Stimulated activated CD4-positive, alpha-beta T cell treated with anti-CD3 and anti-CD28 coated beads, Interleukin-12 subunit alpha, Interleukin-12 subunit beta, amount 100 ng/mL, for 24 hours (primary cell): ENCODE measurements around the gene HTRA3.

Experiments used
- DNase-seq, 2 experiments: peaks; one replicate each; pipeline ENCODE4 v3.0.0-alpha.2; 2020; ENCODE audit warnings: low read depth in 2 of 2

Gene HTRA3

DNA sequence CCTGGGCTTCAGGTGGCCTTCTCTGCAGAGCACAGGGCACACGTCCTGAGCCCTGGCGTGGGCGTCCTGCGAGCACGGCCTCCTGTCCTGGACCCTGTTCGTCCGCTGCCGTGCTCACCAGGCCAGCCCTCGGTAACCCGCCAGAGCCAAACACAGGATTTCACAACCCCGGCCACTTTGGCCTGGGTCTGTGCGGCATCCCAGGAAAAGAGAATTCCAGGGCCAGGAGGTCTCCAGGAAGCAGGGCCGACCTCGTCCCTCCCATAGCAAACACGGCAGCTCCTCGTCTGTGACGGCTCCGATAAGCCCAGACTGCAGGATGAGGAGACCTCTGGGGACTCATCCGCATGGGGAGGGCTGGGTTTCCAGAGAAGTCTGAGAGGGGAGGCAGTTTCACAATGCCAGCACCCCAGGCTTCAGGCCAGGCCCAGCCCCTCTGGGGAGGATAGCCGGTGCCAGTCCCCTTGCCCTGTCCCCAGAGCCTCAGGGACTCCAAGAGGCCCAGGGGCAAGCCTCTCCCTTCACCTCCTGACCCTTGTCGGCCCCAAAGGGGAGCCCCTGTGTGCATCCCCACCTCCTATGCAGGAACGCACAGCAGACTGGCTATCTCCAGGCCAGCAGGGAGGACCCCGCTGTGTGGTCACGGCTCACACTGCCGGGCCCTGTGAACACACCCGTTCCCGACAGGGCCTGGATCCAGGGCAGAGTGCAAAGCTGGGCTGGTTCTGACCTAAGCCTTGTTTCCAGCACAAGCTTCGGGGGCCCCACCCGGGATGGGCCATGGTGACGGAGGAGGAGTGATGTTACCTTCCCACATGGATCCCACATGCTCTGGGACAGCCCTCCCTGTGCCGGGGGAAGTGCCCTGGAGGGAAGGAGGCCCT is 22.3 kb upstream of the HTRA3 start:
- DNase-seq, result no peak

- no peak for DNase-seq
Observed at GRCh38 chr4:8248091-8248490, 21.5 kb upstream of the HTRA3 start.

DNA sequence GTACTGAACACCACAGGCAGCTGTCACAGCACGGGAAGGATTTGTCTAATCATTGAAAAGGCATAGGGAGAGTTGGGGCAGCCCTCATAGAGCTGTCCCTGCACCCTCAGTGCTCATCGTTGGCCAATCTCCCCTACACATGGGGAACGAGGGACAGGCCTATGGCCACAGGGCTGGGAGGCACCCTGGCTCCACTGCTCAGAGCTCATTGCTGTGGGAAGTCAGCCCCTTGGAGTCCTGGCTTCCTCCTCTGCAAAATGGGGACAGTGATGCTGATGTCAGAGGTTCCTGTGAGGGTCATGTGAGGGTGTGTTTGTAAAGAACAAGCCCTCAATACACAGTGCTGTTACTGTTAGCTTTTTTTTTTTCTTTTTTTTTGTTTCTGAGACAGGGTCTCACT is 19.3 kb upstream of the HTRA3 start:
- DNase-seq, result no peak

DNA sequence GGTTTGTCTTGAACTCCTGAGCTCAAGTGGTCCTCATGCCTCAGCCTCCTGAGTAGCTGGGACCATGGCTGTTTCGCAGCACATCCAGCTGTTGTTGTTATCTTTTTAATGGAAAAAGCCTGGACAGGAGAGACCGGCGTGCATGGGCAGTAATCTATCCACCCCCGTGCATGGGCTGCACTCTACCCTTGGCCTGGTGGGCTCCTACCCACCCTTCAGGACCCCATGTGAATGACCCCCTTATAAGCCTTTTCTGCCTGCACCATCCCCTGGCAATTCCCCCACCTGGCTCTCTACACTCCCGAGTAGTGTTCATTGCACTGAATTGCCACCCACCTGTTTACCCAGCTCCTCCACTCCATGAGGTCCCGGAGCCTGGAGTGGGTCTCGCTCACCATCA is 18.9 kb upstream of the HTRA3 start:
- no peak for DNase-seq

DNA sequence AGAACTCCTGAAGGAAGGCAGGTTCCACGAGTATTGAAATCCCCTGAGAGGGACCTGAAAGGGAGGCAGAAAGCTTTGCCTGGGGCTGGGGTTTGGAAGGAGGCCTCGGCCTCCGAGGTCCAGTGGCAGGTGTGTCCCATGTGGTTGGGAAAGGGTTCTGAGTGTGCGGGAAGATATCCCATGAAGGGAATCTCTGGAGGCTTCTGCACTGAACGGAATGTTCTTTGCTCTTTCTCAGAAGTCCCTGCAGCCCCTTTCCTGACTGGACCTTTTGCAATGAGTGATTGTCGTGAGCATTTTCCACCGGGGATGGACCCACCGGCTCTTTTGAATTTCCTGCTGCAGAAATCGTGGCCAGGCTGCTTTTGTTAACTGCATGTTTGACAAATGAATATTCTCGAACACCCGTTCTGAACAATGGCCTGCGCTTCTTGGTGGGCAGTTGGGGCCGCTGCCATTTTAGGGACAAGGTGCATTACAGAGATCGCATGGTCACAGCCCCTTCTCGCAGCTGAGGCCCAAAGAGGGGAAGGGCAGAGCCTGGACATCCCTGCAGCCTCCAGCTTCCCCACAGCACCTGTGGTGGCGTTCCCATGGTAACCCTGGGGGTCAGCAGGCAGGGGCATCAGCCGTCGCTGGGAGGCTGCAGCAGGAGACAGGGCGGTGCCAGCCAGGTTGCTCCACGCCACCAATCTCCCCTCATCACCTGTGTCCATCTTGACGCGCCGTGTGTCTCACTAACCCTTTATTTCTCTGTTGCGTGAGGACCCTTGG is 18.3 kb upstream of the HTRA3 start:
- DNase-seq, result no peak

- DNase-seq, result no peak
Observed at GRCh38 chr4:8252301-8253173, 17.0 kb upstream of the HTRA3 start.

- DNase-seq, result no peak
Observed at GRCh38 chr4:8254076-8254475, 15.5 kb upstream of the HTRA3 start.

- DNase-seq, result no peak
Observed at GRCh38 chr4:8255698-8256441, 13.7 kb upstream of the HTRA3 start.

DNA sequence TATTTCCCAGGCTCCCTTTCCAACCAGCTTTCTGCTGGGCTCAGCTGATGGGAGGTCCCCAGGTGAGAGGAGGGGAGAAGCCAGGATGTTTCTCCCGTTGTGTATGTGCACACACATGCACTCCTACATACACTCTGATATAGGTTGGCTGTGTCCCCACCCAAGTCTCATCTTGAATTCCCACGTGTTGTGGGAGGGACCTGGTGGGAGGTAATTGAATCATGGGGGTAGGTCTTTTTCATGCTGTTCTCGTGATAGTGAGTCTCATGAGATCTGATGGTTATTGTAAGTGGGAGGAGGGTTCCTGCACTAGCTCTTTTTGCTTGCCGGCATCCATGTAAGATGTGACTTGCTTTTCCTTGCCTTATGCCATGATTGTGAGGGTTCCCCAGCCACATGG is 11.7 kb upstream of the HTRA3 start:
- no peak for DNase-seq

GRCh38 chr4:8258552-8259212 is 10.9 kb upstream of the HTRA3 start:
- DNase-seq, result no peak

GRCh38 chr4:8259743-8260430 is 9.7 kb upstream of the HTRA3 start:
- no peak for DNase-seq

- DNase-seq, result no peak
Observed at GRCh38 chr4:8260656-8261111, 8.9 kb upstream of the HTRA3 start.

DNA sequence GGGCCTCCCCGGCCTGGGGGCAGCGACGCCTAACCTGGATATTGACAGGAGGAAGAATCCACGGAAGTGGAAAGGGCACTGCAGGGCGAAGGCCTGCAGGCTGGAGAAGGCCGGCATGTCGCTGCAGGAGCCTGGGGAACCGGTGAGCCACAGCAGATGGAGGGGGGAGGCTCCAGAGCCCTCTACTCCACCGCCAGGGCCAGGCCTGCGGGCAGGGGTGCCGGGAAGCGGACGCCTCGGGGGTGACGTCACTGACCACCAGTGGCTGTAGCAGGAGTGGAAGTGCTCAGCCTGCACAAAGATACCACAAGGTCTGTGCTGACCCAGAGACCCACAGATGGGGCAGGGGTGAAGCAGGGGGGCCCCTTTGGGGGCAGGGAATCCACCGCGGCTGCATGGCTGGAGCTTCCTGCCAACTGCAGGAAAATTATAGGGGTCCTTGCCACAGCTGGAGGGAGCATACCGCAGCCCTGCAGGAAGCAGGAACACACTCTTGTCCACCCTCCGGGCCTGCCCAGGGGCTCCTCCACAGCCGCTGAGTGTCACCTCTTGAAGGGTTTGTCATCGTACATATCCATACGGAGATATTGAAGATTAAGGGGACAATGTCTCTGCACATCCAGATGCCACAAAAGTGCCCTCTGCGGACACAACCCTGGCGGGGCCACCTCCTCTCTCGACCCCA is 7.6 kb upstream of the HTRA3 start:
- DNase-seq, result no peak

GRCh38 chr4:8262637-8263322 is 6.8 kb upstream of the HTRA3 start:
- DNase-seq, result no peak

DNA sequence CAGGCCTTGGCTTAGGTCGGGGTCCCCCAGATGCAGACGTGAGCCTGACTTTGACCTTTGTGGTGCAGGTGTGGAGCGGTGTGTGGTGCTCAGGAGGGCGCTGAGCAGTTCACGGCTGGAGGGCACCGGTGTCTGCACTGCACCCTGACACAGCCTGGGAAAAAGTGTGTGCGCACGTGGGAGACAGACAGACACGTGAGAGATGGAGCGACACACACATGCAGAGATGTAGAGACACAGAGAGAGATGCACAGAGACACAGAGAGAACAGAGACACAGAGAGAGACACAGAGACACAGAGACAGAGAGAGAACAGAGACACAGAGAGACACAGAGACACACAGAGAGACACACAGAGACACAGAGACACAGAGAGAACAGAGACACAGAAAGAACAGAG is 6.2 kb upstream of the HTRA3 start:
- DNase-seq, result no peak

DNA sequence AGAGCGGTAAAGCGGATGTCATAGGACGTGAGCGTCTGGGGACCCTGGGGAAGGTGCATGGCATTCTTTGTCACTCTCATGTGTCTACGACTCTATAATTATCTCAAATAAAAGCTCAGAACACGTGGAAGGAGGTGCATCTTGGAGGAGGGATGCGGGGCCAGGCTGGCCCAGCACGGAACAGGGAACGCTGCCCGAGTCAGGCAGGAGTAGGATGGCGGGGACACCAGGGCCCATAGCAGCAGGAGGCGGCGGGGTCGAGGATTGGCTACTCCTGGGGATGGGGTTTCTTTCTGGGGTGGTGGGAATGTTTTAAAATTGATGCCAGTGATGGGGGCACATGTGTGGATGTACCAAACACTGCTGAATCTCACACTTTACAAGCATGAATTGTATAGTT is 5.4 kb upstream of the HTRA3 start:
- no peak for DNase-seq

DNA sequence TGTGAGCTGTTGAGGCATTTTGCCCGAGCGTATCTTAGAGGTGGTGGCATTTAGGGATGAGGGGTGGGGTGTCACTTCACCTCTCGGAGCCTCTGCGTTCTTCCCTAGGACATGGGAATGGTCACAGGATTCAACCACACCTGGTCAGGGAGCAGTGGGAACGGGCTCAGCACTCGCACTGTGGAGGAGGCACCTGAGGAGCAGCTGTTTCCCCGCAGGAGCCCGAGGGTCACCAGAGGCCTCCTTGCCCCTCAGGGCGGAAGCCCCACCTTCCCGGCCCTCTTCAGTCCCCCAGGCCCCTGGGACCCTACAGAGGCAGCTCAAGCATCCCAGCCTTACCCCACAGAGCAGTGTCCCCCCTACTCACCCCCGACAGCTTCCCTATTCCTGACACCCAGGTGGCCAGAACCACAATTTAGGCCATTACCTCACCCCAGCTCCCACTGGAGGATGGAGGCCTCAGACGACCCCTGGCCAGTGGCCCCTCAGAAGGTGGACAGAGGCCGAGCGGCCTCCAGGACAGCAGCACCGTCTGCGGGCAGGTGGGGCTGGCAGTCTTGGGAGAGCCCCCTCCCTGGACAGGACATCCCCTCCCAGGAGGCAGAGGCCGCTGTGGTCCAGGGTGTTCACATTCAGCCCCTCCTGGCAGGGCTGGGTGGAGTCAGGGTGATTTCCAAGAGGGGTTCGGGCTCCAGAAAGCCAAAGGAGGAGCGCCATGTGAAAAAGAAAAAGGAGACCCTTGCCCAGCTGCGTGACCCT is 4.2 kb upstream of the HTRA3 start:
- DNase-seq, result no peak

DNA sequence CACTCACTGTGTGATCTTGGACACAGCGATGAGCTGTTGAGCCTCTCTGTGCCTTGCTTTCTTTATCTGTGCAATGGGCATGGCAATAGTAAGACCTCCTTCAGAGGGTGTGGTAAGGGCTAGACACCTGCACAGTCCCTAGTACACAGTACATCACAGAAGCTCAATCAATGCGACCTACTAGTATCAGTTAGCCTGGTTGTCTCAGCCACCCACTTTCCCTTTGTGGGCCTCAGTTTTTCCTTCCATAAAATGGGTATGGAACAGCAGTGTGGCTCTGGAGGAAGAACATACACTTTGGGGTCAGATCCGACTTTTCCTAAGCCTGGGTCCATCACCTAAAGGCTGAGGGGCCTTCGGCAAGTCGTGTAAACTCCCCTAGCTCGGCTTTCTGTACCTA is 3.5 kb upstream of the HTRA3 start:
- DNase-seq, result no peak
